ENCODE results near the gene ZEB2.

ZEB2 gene

DNA sequence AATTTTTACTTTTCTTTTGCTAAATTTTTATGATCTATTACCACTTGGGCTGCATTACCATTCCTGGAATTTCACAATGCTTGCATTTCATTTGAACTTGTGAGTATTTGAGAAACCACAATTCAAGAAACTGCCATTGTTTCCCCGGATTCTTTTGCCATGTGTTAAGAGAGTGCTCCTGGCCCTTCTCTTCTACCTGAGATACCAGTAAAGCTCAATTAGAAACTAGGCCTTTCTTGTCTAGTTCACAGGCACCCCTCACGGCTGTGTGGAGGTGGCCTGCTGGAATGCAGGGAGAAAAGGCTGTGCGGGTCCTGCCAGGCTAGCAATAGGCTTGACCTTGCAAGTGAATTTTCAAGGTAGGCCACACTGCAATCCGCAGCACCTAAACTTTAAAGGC lies 40.8 kb downstream of the ZEB2 start:
- no peaks in the 10 kb centered on the region for H3K79me2 ChIP-seq (ENCODE audit: insufficient read depth, low read depth)
- H3K27ac ChIP-seq = no peak overlapping the region
- H3K4me1 ChIP-seq (ENCODE audit: low read depth, poor library complexity, severe bottlenecking) = peaks cover 30% of the 10 kb centered on the region

DNA sequence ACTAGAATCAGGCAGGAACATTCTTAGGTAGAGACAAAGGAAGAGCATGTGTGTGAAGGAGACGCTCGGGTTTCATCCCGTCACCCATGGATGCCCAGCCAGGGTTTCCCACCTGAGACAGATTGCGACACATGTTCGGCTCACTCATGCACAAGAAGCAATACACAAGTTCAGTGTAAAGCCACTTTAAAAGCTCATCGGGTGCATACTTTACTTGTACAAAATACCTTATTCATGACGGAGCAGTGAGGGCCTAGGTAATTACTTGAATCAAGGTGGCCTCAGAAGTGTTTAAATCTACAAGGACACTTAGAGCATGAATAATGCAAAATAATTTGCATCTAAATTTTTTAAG lies 42.0 kb downstream of the ZEB2 start:
- Histone ChIP-seq H3K79me2 (ENCODE audit: insufficient read depth, low read depth) (no peaks in the 10 kb centered on the region), H3K27me3 (ENCODE audit: insufficient read depth, low read depth) (no peaks in the 10 kb centered on the region), H2AFZ (ENCODE audit: low read depth) (no peak overlapping the region), H4K20me1 (ENCODE audit: insufficient read depth) (no peaks in the 10 kb centered on the region), H3K36me3 (ENCODE audit: insufficient read depth) (no peaks in the 10 kb centered on the region), H3K4me1 (ENCODE audit: low read depth, poor library complexity, severe bottlenecking) (peaks cover 38% of the 10 kb centered on the region), H3K9ac (no peak overlapping the region), H3K4me3 (IDR thresholded peaks at IDR 0.05; ENCODE audit: insufficient read depth, low read depth, low read length) (no peak overlapping the region), H3K4me2 (no peak overlapping the region), H3K27ac (no peak overlapping the region)
- TF ChIP-seq, protein P1, sequence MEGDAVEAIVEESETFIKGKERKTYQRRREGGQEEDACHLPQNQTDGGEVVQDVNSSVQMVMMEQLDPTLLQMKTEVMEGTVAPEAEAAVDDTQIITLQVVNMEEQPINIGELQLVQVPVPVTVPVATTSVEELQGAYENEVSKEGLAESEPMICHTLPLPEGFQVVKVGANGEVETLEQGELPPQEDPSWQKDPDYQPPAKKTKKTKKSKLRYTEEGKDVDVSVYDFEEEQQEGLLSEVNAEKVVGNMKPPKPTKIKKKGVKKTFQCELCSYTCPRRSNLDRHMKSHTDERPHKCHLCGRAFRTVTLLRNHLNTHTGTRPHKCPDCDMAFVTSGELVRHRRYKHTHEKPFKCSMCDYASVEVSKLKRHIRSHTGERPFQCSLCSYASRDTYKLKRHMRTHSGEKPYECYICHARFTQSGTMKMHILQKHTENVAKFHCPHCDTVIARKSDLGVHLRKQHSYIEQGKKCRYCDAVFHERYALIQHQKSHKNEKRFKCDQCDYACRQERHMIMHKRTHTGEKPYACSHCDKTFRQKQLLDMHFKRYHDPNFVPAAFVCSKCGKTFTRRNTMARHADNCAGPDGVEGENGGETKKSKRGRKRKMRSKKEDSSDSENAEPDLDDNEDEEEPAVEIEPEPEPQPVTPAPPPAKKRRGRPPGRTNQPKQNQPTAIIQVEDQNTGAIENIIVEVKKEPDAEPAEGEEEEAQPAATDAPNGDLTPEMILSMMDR (conservative IDR thresholded peaks at IDR 0.05; ENCODE audit: low read depth, low read length) = no peak

More for the DNA sequence above, 40.8 kb downstream of the ZEB2 start:
- Histone ChIP-seq H2AFZ (ENCODE audit: low read depth) (no peak overlapping the region), H3K9ac (no peak overlapping the region), H3K4me2 (no peak overlapping the region), H4K20me1 (ENCODE audit: insufficient read depth) (no peaks in the 10 kb centered on the region), H3K36me3 (ENCODE audit: insufficient read depth) (no peaks in the 10 kb centered on the region), H3K27me3 (ENCODE audit: insufficient read depth, low read depth) (no peaks in the 10 kb centered on the region), H3K4me3 (IDR thresholded peaks at IDR 0.05; ENCODE audit: insufficient read depth, low read depth, low read length) (no peak overlapping the region)
- TF ChIP-seq, protein P1 (conservative IDR thresholded peaks at IDR 0.05; ENCODE audit: low read depth, low read length) = no peak

DNA sequence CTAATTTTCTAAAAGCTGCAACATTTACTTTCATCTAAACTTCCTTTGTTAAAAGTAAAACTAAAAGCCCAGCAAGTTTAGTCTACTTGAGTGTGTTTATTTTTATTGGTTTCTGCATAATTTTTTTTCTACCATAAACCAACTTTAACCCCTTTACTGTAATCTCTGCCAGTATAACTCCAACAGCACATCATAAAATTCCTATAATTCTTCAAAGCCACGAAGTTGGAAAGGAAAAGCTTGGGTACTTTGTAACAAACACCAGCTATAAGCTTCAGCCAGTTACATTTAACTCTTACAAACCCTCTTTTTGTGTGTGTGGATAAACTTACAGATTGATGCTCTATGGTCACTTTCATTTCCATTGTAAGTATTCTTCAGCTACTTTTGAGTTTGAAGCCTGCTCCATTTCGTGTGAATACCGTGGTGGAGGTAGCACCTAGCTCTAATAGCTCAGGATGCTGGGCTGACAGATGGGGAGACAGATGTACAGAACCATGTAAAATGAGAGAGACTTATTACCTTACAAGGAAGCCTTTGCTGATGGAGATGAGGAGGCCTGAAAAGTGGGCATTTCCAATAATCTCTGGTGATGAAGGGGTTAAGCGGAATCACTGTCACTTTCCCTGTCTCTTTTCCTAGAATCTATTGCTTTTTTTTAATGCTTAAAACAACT lies 42.5 kb downstream of the ZEB2 start:
- no peak overlapping the region for H2AFZ ChIP-seq (ENCODE audit: low read depth)
- no peak overlapping the region for H3K9ac ChIP-seq
- TF ChIP-seq, protein P1 (conservative IDR thresholded peaks at IDR 0.05; ENCODE audit: low read depth, low read length) = no peak
- H3K4me3 ChIP-seq (IDR thresholded peaks at IDR 0.05; ENCODE audit: insufficient read depth, low read depth, low read length) = no peak overlapping the region
- H3K36me3 ChIP-seq (ENCODE audit: insufficient read depth) = no peaks in the 10 kb centered on the region
- H3K79me2 ChIP-seq (ENCODE audit: insufficient read depth, low read depth) = no peaks in the 10 kb centered on the region
- H3K4me2 ChIP-seq = no peak overlapping the region
- no peaks in the 10 kb centered on the region for H3K27me3 ChIP-seq (ENCODE audit: insufficient read depth, low read depth)
- H3K27ac ChIP-seq = no peak overlapping the region
- H3K4me1 ChIP-seq (ENCODE audit: low read depth, poor library complexity, severe bottlenecking) = peaks cover 43% of the 10 kb centered on the region
- no peaks in the 10 kb centered on the region for H4K20me1 ChIP-seq (ENCODE audit: insufficient read depth)

DNA sequence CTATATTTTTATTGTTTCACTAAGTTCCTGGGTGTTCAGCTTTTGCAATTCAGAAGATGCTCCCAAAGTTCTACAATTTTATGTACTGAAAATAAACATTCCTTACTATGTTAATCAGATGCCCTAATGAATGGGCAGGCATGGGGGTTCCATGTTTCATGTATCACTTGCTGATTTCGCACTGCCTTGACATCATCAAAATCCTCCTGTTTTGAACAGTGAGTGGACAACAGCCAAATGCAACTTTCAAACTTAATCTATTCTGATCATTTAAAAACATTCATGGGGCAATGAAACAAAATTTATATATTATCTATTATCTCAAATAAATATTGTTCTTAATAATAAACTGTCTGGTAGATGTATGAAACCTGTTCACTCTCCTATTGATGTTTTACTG lies 43.2 kb downstream of the ZEB2 start:
- no peaks in the 10 kb centered on the region for H3K27me3 ChIP-seq (ENCODE audit: insufficient read depth, low read depth)
- H3K4me3 ChIP-seq (IDR thresholded peaks at IDR 0.05; ENCODE audit: insufficient read depth, low read depth, low read length) = no peak overlapping the region
- no peak overlapping the region for H3K9ac ChIP-seq
- H4K20me1 ChIP-seq (ENCODE audit: insufficient read depth) = no peaks in the 10 kb centered on the region
- no peaks in the 10 kb centered on the region for H3K79me2 ChIP-seq (ENCODE audit: insufficient read depth, low read depth)
- TF ChIP-seq, protein P1 (conservative IDR thresholded peaks at IDR 0.05; ENCODE audit: low read depth, low read length) = no peak
- H2AFZ ChIP-seq (ENCODE audit: low read depth) = no peak overlapping the region
- H3K4me1 ChIP-seq (ENCODE audit: low read depth, poor library complexity, severe bottlenecking) = peaks cover 50% of the 10 kb centered on the region
- no peaks in the 10 kb centered on the region for H3K36me3 ChIP-seq (ENCODE audit: insufficient read depth)
- no peak overlapping the region for H3K27ac ChIP-seq
- no peak overlapping the region for H3K4me2 ChIP-seq

Measured in KMS-11 (cell line).